Effector CD8-positive, alpha-beta T cell (primary cell): ENCODE measurements around the gene ITFG1.
"Not testable (repeated sequence)": the region's sequence is repeated elsewhere in the genome, so short reads cannot be mapped to it uniquely, and the experiment has no call there.

Source experiments
- DNase-seq: peaks from one replicate; lab custom pipeline; 2025; lab: John Stamatoyannopoulos, UW

The ITFG1 gene

DNA sequence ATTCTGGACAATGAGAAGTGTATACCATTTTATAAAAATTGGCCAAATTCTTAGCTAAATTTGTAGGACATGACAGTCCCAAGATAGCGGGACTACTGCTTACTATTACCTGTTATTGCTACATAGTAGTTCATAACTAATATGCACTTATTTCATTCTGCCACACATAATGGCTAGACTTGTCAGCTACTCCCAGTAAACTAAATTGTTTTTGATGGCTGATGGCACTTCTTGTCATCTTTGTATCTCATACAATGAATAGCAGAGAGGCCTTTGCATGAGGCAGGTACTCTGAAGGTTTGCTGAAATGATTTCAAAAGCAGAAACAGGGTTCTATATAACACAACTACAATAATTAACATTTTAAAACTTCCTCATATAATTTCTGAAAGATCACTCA lies 44.0 kb downstream of the ITFG1 start:
- no peak for DNase-seq

DNA sequence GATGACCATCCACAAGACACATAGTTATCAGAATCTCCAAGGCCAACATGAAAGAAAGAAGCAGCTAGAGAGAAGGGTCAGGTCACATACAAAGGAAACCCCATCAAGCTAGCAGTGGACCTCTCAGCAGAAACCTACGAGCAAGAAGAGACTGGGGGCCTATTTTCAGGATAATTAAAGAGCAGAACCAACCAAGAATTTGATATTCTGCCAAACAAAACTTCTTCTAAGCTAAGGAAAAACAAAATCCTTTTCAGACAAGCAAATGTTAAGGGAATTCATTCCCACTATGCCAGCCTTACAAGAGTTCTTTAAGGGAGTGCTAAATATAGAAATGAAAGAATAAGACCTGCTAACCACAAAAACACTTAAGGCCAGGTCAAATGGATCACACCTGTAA lies 47.8 kb downstream of the ITFG1 start:
- no peak for DNase-seq

DNA sequence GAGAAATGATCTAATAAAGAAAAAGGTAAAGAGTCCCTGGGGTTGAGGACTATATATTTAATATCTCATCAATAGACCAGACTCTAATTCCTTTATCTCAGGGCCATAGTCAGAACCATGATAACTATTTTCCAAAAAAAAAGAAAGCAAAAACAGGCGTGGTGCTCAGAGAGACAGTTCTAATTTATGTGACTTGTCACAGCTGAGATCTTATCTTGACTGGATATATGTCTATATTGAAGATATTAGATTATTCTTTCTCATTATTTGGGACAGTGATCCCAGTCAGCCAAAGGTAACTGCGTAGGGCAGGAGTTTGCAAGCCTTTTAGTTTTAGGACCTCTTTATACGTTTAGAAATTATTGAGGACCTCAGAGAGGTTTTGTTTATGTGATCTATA lies 52.4 kb downstream of the ITFG1 start:
- no peak for DNase-seq

DNA sequence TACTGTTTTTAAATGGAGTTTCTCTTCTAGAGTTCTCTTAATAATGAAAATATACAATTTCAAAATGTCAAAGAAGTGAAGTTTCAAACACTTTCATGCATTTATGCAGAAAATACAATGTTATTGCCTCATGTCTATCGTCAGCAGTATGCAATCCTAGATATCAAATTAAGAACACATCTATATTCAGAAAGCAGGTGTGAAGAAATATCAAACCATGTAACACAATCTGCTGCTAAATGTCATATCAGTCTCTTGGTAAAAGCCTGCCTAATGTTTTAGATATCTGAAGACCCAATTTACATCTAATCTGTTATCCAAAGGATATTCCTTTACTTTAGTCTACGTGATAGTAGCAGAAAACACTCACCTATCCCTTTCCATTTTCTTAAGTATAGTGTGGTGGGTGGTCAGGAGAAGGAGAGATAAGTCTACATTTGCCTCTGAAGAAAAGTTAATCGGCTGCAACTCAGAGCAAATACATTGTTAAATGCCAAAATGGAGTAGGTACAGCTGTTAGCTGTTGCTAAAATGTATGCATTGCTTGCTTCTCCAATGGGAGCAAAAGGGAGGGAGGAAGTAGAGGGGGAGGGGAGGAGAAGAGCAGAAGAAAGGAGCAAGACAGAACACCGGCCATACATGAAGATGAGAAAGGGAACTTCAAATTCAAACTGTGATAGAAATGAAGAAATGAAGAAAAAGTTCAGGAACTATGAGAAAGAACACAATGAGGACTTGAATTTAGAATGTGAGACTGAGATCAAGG lies 64.9 kb downstream of the ITFG1 start:
- DNase-seq = no peak

DNA sequence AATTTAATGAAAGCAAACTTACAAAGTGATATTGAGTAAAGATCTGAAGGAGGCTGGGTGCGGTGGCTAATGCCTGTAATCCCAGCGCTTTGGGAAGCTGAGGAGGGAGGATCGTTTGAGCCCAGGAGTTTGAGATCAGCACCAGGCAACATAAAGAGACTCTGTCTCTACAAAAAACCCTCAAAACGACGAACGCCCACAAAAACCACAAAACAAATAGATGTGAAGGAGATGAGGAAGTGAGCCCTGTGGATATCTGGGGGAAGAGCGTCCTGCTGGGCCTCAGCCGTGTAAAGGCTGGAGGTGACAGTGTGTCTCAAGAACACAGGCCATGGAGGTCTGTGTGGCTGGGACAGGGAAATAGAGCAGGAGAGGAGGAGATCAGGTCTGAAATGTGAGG lies 68.8 kb downstream of the ITFG1 start:
- no peak for DNase-seq

- DNase-seq = no peak
These were observed 72.2 kb downstream of the ITFG1 start for GRCh38 chr16:47388705-47389104.

DNA sequence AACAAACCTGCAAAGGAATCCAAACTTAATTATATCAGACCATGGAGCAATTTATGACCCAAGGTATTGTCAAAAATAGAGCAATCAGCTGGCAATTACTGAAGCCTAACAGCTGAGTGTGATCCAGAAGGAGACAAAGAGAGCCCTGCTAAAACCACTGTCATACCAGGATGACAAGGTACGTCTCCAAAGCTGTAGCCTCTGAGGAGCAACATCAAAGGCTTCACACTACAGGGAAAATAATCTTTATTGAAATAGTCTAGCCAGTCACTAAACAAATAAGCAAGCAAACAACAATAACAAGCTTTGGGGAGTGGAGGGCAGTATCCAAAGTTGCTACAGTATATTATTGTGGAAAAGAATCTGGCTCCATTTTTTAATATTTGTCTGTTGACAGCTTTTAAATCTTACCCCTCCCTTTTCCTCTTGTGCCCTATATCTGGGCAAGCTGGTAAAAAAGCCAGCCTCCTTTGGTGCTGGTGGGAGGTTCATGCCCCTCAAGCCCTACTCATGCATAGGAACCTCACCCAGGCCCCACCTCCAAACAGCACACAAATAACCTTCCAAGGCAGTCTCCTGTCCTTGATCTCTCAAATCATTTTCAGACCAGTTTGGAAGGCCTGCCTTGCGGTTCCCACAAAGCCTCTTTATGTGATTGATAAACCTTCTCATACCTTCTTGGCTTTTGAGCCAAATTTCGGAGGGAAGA lies 73.7 kb downstream of the ITFG1 start:
- DNase-seq = no peak

- no peak for DNase-seq
These were observed 74.6 kb downstream of the ITFG1 start for GRCh38 chr16:47386201-47386718.

DNA sequence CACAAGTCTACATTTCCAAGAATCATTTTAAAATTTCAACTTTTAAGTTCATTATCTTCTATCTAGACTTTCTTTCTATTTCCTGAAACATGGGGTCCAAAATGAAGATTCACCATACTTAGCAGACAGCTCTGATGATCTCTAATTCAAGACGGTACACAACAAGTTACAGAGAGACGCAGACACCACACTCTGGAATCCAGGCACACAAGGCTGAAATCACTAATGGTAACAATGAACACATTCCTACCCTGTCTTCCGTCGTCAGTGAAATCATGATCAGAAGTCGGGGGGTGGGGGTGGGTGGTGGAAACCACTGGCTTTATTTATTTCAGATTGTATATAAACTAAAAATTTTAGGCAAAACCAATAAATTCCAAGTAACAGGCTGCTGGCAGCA lies 78.5 kb downstream of the ITFG1 start:
- DNase-seq = no peak

- no peak for DNase-seq
These were observed 83.7 kb downstream of the ITFG1 start for GRCh38 chr16:47377154-47377553.

DNA sequence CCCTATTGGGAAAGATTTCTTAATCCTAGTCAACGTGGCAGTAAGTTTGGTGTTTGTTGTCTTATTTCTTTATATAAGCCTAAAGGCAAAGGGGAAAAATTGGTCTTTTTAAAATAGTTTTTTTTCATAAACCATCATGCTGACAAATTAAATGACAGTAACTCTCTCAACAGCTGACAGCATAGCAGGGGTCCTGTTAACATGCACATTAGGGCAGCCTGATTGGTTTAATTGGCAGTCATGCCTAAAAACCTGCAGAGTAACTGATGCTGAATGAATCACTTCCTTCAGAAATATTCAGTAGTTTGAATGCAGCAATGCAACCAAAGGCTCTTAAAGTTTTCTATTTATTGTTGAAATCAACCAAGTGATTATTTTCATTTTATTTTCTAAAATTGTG lies 85.4 kb downstream of the ITFG1 start:
- DNase-seq = no peak

- no peak for DNase-seq
These were observed 86.2 kb downstream of the ITFG1 start for GRCh38 chr16:47374629-47375028.

DNA sequence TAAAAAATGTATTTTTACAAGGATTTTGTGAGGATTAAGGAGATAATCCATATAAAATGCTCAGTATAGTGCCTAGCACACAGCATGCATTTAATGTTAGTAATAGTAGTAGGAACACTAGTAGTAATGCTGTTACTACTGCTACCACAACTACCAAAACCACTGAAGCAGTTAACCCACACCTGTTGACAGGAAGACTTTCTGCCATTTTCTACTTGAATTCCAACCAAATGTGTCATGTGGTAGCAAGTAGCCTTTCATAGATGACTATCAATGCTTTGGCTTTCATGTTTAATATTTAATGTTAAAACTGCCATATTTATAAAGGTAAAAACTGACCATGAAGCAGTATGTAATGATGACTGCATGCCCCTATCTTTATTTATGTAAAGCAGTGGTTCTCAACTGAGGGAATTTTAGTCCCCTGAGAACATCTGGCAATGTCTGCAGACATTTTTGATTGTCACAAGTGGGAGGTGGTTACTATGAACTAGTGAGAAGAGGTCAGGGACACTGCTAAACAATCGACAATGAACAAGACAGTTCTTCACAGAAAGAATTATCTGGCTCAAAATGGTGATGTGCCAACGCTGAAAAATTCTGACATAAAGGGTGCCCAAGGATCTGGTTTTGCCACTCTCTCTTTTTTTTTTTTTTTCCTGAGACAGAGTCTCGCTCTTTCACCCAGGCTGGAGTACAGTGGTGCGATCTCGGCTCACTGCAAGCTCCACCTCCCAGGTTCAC lies 89.4 kb downstream of the ITFG1 start:
- DNase-seq = no peak

DNA sequence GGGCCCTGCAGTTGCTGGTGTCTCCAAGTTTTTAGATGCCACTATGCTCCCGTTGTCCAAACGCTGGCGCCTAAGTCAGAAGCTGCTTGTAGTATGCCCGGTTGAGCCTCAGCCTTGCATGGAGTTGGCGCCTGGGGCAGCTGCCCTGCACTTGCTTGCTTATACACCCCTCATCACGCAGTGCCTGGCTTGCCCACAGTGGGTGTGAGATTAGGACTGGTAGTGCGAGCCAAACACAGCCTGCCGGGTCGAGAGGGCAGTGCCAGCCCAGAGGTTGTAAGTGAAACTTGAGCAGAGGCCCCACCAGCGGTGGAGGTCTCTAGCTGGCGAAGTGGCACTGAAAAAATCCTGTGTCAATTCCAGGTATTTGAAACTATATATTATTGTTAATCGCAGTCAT lies 90.3 kb downstream of the ITFG1 start:
- no peak for DNase-seq

GRCh38 chr16:47366228-47366627 lies 94.6 kb downstream of the ITFG1 start:
- no peak for DNase-seq

DNA sequence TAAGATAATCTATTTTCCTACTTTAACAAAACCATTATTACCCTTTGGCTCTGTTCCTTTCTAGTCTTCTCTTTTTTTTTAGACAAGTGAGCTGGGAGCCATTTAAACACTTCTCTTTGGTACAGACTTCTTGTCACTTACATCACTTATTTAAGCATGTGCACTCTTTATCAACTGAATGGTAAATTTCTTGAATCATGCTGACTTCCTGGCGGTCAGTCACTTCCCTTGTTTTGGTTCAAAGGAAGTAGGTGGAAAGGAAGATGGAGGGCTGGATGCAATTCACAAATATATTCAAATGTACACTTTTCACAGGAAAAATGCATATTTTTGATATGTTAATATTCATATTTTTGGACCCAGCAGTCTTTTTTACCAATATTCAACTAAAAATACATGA lies 97.1 kb downstream of the ITFG1 start:
- DNase-seq = no peak

DNA sequence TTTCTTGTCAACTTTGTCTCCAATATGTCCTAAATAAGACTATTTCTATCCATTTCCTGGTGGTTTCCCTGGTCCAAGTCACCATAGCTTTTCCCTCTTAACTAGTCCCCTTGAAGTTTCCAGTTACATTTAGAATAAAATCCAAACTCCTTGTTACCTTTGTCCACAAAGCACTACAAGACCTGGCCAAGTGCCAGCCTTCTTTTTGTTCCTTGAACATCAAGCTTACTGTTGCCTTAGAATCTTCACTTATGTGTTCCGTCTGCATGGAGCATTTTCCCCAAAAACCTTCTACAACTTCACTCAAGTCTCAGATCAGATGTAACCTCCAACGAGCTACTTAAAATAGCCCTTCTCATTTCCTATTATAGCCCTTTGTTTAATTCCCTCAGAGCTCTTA lies 101.4 kb downstream of the ITFG1 start:
- DNase-seq = no peak

DNA sequence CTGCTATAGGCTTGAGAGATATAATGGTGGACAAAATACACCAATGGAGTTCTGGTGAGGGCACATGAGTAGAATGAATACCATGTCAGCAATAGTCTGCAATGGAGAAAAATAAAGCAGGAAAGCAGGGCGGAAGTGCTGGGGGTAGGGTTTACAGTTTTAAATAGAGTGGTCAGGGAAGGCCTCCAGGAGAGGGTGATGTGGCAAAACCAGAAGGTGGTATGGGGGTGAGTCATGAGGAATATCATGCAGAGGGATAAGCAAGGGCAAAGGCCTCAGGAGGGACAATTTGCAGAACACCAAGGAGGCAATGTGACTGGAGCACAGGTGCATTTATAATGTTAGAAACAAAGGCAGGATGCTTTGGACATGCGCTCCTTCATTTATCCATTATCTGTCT lies 102.0 kb downstream of the ITFG1 start:
- no peak for DNase-seq

DNA sequence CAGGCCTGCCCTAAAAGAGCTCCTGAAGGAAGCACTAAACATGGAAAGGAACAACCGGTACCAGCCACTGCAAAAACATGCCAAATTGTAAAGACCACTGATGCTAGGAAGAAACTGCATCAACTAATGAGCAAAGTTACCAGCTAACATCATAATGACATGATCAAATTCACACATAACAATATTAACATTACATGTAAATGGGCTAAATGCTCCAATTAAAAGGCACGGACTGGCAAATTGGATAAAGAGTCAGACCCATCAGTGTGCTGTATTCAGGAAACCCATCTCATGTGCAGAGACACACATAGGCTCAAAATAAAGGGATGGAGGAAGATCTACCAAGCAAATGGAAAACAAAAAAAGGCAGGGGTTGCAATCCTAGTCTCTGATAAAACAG lies 111.8 kb downstream of the ITFG1 start:
- DNase-seq = not testable (repeated sequence)

- DNase-seq = not testable (repeated sequence)
These were observed 113.7 kb downstream of the ITFG1 start for GRCh38 chr16:47347021-47347696.

- DNase-seq = no peak
These were observed 118.8 kb downstream of the ITFG1 start for GRCh38 chr16:47342055-47342454.

GRCh38 chr16:47330562-47330961 lies 130.3 kb downstream of the ITFG1 start:
- not testable (repeated sequence) for DNase-seq
